Stimulated activated naive CD8-positive, alpha-beta T cell treated with anti-CD3 and anti-CD28 coated beads, Interleukin-15, amount 100 ng/mL, for 72 hours (primary cell): ENCODE measurements around the gene AHI1.

ENCODE experiments used
- ATAC-seq: fragments of 150-1000 bp; cut with Tn5 transposase; 2 replicates; pipeline ENCODE4 v1.10.0; 2021; ENCODE audit warnings: mild to moderate bottlenecking, moderate library complexity
- DNase-seq, 2 donors: peaks; one replicate each; pipeline ENCODE4 v3.0.0; 2021 to 2022
- H3K27ac Mint-ChIP-seq, 2 donors: one replicate each; pipeline ENCODE4 v1.8.0; 2022; ENCODE audit warnings: mild to moderate bottlenecking in 2 of 2, mixed read lengths in 2 of 2, moderate library complexity in 2 of 2
- H3K27me3 Mint-ChIP-seq: one replicate; pipeline ENCODE4 v1.8.0; 2022; ENCODE audit warnings: mixed read lengths
- H3K4me1 Mint-ChIP-seq: one replicate; pipeline ENCODE4 v1.8.0; 2022; ENCODE audit warnings: mild to moderate bottlenecking, mixed read lengths
- H3K4me3 Mint-ChIP-seq, 2 donors: one replicate each; pipeline ENCODE4 v1.8.0; 2022; ENCODE audit warnings: mild to moderate bottlenecking in 2 of 2, mixed read lengths in 2 of 2, moderate library complexity in 1 of 2
- H3K9me3 Mint-ChIP-seq, 2 donors: one replicate each; pipeline ENCODE4 v1.8.0; 2022; ENCODE audit warnings: mixed read lengths in 2 of 2

Gene AHI1

GRCh38 chr6:135497412-135498184, at the start of gene AHI1:
Gene AHI1, minus strand, starts transcription at chr6:135497740. Its CDS starts 5,503 bp downstream, at chr6:135492237.
- Mint-ChIP-seq H3K4me1 (peaks cover 16% of the 10 kb centered on the region), H3K27me3 (no peaks in the 10 kb centered on the region), H3K9me3 (no peaks in the 10 kb centered on the region), H3K4me3 (no peak within 1 kb of the TSS), H3K27ac (no peak within 1 kb of the TSS)
- ATAC-seq (peak; percentile 91), DNase-seq (peak; percentile 88 to 91)

- DNase-seq (no peak), ATAC-seq (no peak)
- Mint-ChIP-seq H3K4me1 (peaks cover 12% of the 10 kb centered on the region), H3K9me3 (peaks cover 0 to 19% of the 10 kb centered on the region in 2 donors), H3K27me3 (peaks cover 19% of the 10 kb centered on the region), H3K27ac (no peak overlapping the region), H3K4me3 (no peak overlapping the region)
Measured at GRCh38 chr6:135546680-135547418, 49.3 kb upstream of the AHI1 start.

GRCh38 chr6:135546206-135546605, 48.7 kb upstream of the AHI1 start:
- H3K27ac Mint-ChIP-seq = no peak overlapping the region
- peaks cover 12% of the 10 kb centered on the region for H3K4me1 Mint-ChIP-seq
- H3K4me3 Mint-ChIP-seq = no peak overlapping the region
- DNase-seq (no peak), ATAC-seq (no peak)
- peaks cover 18% of the 10 kb centered on the region for H3K27me3 Mint-ChIP-seq
- H3K9me3 Mint-ChIP-seq = peaks cover 4 to 19% of the 10 kb centered on the region in 2 donors

- H3K9me3 Mint-ChIP-seq = peaks cover 9 to 27% of the 10 kb centered on the region in 2 donors
- ATAC-seq (no peak), DNase-seq (no peak)
- H3K27me3 Mint-ChIP-seq = peaks cover 18% of the 10 kb centered on the region
- H3K4me3 Mint-ChIP-seq = no peak overlapping the region
- H3K27ac Mint-ChIP-seq = no peak overlapping the region
- H3K4me1 Mint-ChIP-seq = peaks cover 50% of the 10 kb centered on the region
Measured at GRCh38 chr6:135540207-135540840, 42.8 kb upstream of the AHI1 start.

- Mint-ChIP-seq H3K9me3 (peaks cover 9 to 13% of the 10 kb centered on the region in 2 donors), H3K27ac (peak overlapping the region; percentile 71 to 78), H3K27me3 (peaks cover 10% of the 10 kb centered on the region), H3K4me1 (peaks cover 50% of the 10 kb centered on the region), H3K4me3 (peak overlapping the region in 1 of 2 donors; percentile 11)
- ATAC-seq (peak; percentile 92), DNase-seq (peak; percentile 47 to 55)
Measured at GRCh38 chr6:135537741-135538301, 40.3 kb upstream of the AHI1 start.

GRCh38 chr6:135535989-135536414, 38.5 kb upstream of the AHI1 start:
- DNase-seq = peak in 1 of 2 donors; percentile 39
- peaks cover 5 to 7% of the 10 kb centered on the region in 2 donors for H3K9me3 Mint-ChIP-seq
- ATAC-seq = no peak

GRCh38 chr6:135534773-135535380, 37.3 kb upstream of the AHI1 start:
- DNase-seq = no peak
- Mint-ChIP-seq H3K27me3 (no peaks in the 10 kb centered on the region), H3K9me3 (peaks cover 5 to 7% of the 10 kb centered on the region in 2 donors), H3K4me3 (no peak overlapping the region), H3K27ac (no peak overlapping the region), H3K4me1 (peaks cover 32% of the 10 kb centered on the region)
- no peak for ATAC-seq

More at GRCh38 chr6:135535989-135536414, 38.5 kb upstream of the AHI1 start:
- Mint-ChIP-seq H3K27me3 (no peaks in the 10 kb centered on the region), H3K4me3 (no peak overlapping the region), H3K27ac (no peak overlapping the region), H3K4me1 (peaks cover 43% of the 10 kb centered on the region)

- peak overlapping the region in 1 of 2 donors; percentile 57 for H3K27ac Mint-ChIP-seq
- H3K9me3 Mint-ChIP-seq = no peaks in the 10 kb centered on the region
- no peak overlapping the region for H3K4me3 Mint-ChIP-seq
- H3K27me3 Mint-ChIP-seq = no peaks in the 10 kb centered on the region
- DNase-seq = no peak
- no peak for ATAC-seq
- peaks cover 15% of the 10 kb centered on the region for H3K4me1 Mint-ChIP-seq
Measured at GRCh38 chr6:135532559-135532958, 35.0 kb upstream of the AHI1 start.

- ATAC-seq (no peak), DNase-seq (no peak)
- no peaks in the 10 kb centered on the region for H3K9me3 Mint-ChIP-seq
- peaks cover 11% of the 10 kb centered on the region for H3K4me1 Mint-ChIP-seq
- H3K27me3 Mint-ChIP-seq = no peaks in the 10 kb centered on the region
- H3K27ac Mint-ChIP-seq = no peak overlapping the region
- H3K4me3 Mint-ChIP-seq = no peak overlapping the region
Measured at GRCh38 chr6:135531954-135532490, 34.5 kb upstream of the AHI1 start.

GRCh38 chr6:135530113-135530512, 32.6 kb upstream of the AHI1 start:
- Mint-ChIP-seq H3K27ac (no peak overlapping the region), H3K9me3 (no peaks in the 10 kb centered on the region), H3K4me3 (no peak overlapping the region), H3K4me1 (no peaks in the 10 kb centered on the region), H3K27me3 (no peaks in the 10 kb centered on the region)
- ATAC-seq (no peak), DNase-seq (no peak)

GRCh38 chr6:135527960-135528249, 30.4 kb upstream of the AHI1 start:
- Mint-ChIP-seq H3K27ac (no peak overlapping the region), H3K4me1 (peaks cover 8% of the 10 kb centered on the region), H3K27me3 (no peaks in the 10 kb centered on the region), H3K4me3 (no peak overlapping the region), H3K9me3 (no peaks in the 10 kb centered on the region)
- no peak for DNase-seq
- no peak for ATAC-seq

GRCh38 chr6:135527116-135527959, 29.8 kb upstream of the AHI1 start:
- Mint-ChIP-seq H3K27ac (no peak overlapping the region), H3K4me1 (peaks cover 8% of the 10 kb centered on the region), H3K4me3 (no peak overlapping the region), H3K27me3 (no peaks in the 10 kb centered on the region), H3K9me3 (no peaks in the 10 kb centered on the region)
- DNase-seq (no peak), ATAC-seq (no peak)

GRCh38 chr6:135525594-135525993, 28.1 kb upstream of the AHI1 start:
- H3K4me3 Mint-ChIP-seq = no peak overlapping the region
- H3K9me3 Mint-ChIP-seq = no peaks in the 10 kb centered on the region
- DNase-seq (no peak), ATAC-seq (no peak)
- no peaks in the 10 kb centered on the region for H3K27me3 Mint-ChIP-seq
- no peak overlapping the region for H3K27ac Mint-ChIP-seq
- peaks cover 8% of the 10 kb centered on the region for H3K4me1 Mint-ChIP-seq

GRCh38 chr6:135522965-135523692, 25.6 kb upstream of the AHI1 start:
- H3K27me3 Mint-ChIP-seq = no peaks in the 10 kb centered on the region
- H3K4me3 Mint-ChIP-seq = no peak overlapping the region
- peak overlapping the region in 1 of 2 donors; percentile 67 for H3K27ac Mint-ChIP-seq
- DNase-seq (no peak), ATAC-seq (peak; percentile 48)
- H3K4me1 Mint-ChIP-seq = peaks cover 23% of the 10 kb centered on the region
- peaks cover 0 to 9% of the 10 kb centered on the region in 2 donors for H3K9me3 Mint-ChIP-seq
